HFF-Myc (cell line): ENCODE data around the gene CDK19.

Experiments
- DNase-seq: peaks from one replicate; pipeline ENCODE4 v3.0.0-alpha.2; 2011; ENCODE audit warnings: low read depth; ENCODE audit errors: extremely low read depth
- H3K4me3 ChIP-seq: replicated peaks from 2 replicates; pipeline ENCODE4 v1.5.1; 2011; ENCODE audit warnings: low read depth, mild to moderate bottlenecking, control low read depth, low read length
- CTCF ChIP-seq: IDR thresholded peaks from 2 replicates; pipeline ENCODE4 v1.5.1; 2012; ENCODE audit warnings: mild to moderate bottlenecking, low read depth, low read length, control low read depth; ENCODE audit errors: missing control alignments

CDK19 gene

GRCh38 chr6:110665600-110665999 is 149.7 kb downstream of the CDK19 start:
- H3K4me3 ChIP-seq = no peak overlapping the region

GRCh38 chr6:110664933-110665332 is 150.3 kb downstream of the CDK19 start:
- TF ChIP-seq CTCF = no peak
- H3K4me3 ChIP-seq = no peak overlapping the region
- DNase-seq = no peak

More at GRCh38 chr6:110665600-110665999, 149.7 kb downstream of the CDK19 start:
- no peak for TF ChIP-seq CTCF
- no peak for DNase-seq

- TF ChIP-seq CTCF = no peak
- DNase-seq = no peak
Measured at GRCh38 chr6:110662490-110663211, 152.6 kb downstream of the CDK19 start.

GRCh38 chr6:110661414-110661813 is 153.9 kb downstream of the CDK19 start:
- no peak for TF ChIP-seq CTCF
- no peak overlapping the region for H3K4me3 ChIP-seq
- DNase-seq = no peak

More at GRCh38 chr6:110662490-110663211, 152.6 kb downstream of the CDK19 start:
- no peak overlapping the region for H3K4me3 ChIP-seq

- no peak for DNase-seq
- no peak overlapping the region for H3K4me3 ChIP-seq
- no peak for TF ChIP-seq CTCF
Measured at GRCh38 chr6:110660066-110660655, 155.1 kb downstream of the CDK19 start.

- no peak for TF ChIP-seq CTCF
- H3K4me3 ChIP-seq = no peak overlapping the region
- DNase-seq = no peak
Measured at GRCh38 chr6:110658631-110659211, 156.5 kb downstream of the CDK19 start.
